Measurements from ENCODE around the gene SLC38A6. TPM values are rescaled to one million over a fixed set of nuclear protein-coding genes. Genes with fewer than 3 reads are reported as not detected.
A peak's percentile ranks its signal among the peaks of the same experiment; 100 is the strongest.

SLC38A6 gene
- polyA plus RNA-seq, 1 donor from 2014 or later = 3.5 TPM

DNA sequence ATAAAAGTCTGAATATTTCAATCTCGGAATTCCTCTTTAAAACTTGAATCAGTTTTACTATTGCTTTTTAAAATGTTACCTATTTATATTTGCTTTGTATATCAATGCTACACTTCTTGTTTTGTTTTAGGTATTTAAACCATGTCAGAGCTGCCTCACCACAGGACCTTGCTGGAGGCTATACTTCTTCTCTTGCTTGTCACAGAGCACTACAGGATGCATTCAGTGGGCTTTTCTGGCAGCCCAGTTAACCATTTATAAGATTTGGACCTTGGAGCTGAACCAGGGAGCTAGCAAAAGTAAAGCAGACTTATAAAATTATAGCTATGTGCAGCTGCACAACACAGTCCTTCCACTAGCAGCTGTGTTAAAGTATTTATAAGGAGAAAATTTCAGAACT lies 12.9 kb upstream of the SLC38A6 start:
- no peak overlapping the region for H3K4me3 Mint-ChIP-seq
- H3K27ac Mint-ChIP-seq = no peak overlapping the region
- peaks cover 5% of the 10 kb centered on the region for H3K36me3 Mint-ChIP-seq
- no peaks in the 10 kb centered on the region for H3K4me1 Mint-ChIP-seq
- H3K9me3 Mint-ChIP-seq = no peaks in the 10 kb centered on the region
- H3K27me3 Mint-ChIP-seq = no peaks in the 10 kb centered on the region

GRCh38 chr14:60968671-60969070 lies 12.4 kb upstream of the SLC38A6 start:
- Mint-ChIP-seq H3K9me3 (no peaks in the 10 kb centered on the region), H3K4me1 (no peaks in the 10 kb centered on the region), H3K27me3 (no peaks in the 10 kb centered on the region), H3K4me3 (no peak overlapping the region), H3K36me3 (peaks cover 7% of the 10 kb centered on the region), H3K27ac (no peak overlapping the region)

DNA sequence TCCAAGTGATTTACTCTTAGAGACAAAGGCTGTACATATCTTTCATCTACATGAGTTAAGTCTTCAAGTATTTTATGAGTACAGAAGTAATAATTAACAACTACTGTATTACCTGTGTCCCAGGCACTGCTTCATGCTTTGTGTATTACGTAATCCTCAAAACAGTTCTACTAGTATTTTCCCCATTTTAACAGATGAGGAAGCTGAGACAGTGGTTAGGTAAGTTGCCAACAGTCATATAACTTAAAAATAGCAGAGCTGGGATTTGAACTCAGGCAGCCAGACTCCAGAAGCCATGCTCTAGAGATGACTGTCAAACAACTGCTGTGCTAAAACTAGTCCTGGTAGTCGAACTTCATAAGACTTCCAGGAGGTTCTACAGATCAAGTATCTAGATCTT lies 10.9 kb upstream of the SLC38A6 start:
- Mint-ChIP-seq H3K36me3 (peaks cover 7% of the 10 kb centered on the region), H3K9me3 (no peaks in the 10 kb centered on the region), H3K27me3 (no peaks in the 10 kb centered on the region), H3K4me3 (no peak overlapping the region), H3K4me1 (peaks cover 0 to 3% (median 0%) of the 10 kb centered on the region in 3 donors), H3K27ac (peak overlapping the region in 1 of 3 donors; percentile 7)

DNA sequence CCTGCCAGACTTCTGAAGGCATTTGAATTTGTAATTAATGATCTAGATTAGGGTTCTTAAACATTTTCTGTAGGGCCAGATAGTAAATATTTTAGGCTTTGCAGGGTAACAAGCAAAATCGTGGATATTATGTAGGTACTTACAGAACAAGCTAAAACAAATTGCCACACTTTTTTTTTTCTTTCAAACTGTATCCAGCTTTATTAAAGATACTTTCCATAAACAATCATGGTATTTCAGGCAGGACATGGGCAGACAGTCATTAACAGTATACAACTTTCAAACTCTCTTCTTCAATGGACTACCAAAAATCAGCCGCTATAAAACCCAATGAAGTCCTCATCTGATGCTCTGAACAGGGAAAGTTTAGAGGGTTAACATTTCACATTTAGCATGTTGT lies 9.8 kb upstream of the SLC38A6 start:
- no peaks in the 10 kb centered on the region for H3K9me3 Mint-ChIP-seq
- H3K36me3 Mint-ChIP-seq = peaks cover 7% of the 10 kb centered on the region

DNA sequence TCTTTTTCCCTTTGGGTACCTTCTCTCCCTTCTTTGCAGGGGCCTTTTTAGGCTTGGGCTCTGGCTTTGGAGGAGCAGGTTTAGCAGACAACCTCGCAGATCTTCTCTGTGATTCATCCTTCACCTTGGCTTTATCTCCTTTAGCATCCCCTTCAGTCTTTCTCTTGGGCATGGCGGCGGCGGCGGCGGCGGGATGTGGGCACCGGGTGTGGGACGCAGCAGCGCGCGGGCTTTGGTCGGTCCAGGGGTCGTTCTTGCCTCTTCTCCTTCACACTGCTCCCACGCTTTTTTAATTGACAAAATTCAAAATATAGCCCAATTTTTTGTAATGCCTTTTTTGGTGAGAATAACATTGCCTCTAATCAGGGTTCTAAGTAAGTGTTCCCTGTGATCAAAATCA lies 8.8 kb upstream of the SLC38A6 start:
- H3K4me1 Mint-ChIP-seq = peaks cover 3 to 15% (median 7%) of the 10 kb centered on the region in 3 donors
- H3K36me3 Mint-ChIP-seq = peaks cover 7% of the 10 kb centered on the region
- no peak overlapping the region for H3K27ac Mint-ChIP-seq
- H3K9me3 Mint-ChIP-seq = no peaks in the 10 kb centered on the region
- H3K27me3 Mint-ChIP-seq = no peaks in the 10 kb centered on the region
- no peak overlapping the region for H3K4me3 Mint-ChIP-seq

More for the DNA sequence above, 9.8 kb upstream of the SLC38A6 start:
- no peak overlapping the region for H3K27ac Mint-ChIP-seq
- peaks cover 0 to 7% (median 3%) of the 10 kb centered on the region in 3 donors for H3K4me1 Mint-ChIP-seq
- H3K4me3 Mint-ChIP-seq = no peak overlapping the region
- H3K27me3 Mint-ChIP-seq = no peaks in the 10 kb centered on the region

DNA sequence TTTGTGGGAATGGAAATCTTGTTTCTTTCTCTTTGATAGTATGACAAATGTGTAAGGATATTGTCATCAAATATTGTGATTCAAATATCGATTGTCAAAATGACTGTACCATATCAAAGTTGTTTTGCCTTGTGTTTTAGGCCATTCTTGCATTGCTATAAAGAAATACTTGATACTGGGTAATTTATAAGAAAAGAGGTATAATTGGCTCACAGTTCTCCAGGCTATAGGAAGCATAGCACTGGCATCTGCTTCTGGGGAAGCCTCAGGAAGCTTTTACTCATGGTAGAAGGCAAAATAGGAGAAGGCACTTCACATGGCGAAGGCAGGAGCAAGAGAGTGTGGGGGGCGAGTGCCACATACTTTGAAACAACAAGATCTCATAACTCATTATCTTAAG lies 8.0 kb upstream of the SLC38A6 start:
- peak overlapping the region in 1 of 4 donors; percentile 52 for H3K4me3 Mint-ChIP-seq
- H3K27ac Mint-ChIP-seq = no peak overlapping the region
- peaks cover 3 to 18% (median 11%) of the 10 kb centered on the region in 3 donors for H3K4me1 Mint-ChIP-seq
- H3K9me3 Mint-ChIP-seq = no peaks in the 10 kb centered on the region
- peaks cover 7% of the 10 kb centered on the region for H3K36me3 Mint-ChIP-seq
- no peaks in the 10 kb centered on the region for H3K27me3 Mint-ChIP-seq

GRCh38 chr14:60974090-60974651 lies 6.9 kb upstream of the SLC38A6 start:
- Mint-ChIP-seq H3K36me3 (peaks cover 7% of the 10 kb centered on the region), H3K9me3 (no peaks in the 10 kb centered on the region), H3K4me3 (no peak overlapping the region), H3K27ac (no peak overlapping the region), H3K27me3 (no peaks in the 10 kb centered on the region), H3K4me1 (peaks cover 4 to 26% (median 16%) of the 10 kb centered on the region in 3 donors)

DNA sequence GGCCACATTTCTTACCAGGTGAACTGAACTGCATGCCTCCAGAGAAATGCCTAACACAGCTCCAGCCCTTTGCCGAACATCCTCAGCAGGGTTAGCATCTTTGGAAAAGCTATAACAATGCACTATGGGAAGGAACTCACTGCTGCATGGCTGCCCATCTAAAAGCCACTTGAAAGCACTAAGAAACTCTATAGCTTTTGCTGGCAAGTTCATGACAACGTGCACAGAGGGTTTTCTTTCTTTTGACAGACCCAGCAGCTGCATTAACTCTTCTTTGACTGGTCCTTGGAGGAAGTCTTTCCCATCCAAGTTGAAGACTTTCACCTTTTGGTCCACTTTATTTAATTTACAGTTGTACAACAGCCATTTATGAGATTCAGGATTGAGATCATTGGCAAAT lies 5.5 kb upstream of the SLC38A6 start:
- no peak overlapping the region for H3K4me3 Mint-ChIP-seq
- H3K27me3 Mint-ChIP-seq = no peaks in the 10 kb centered on the region
- H3K9me3 Mint-ChIP-seq = no peaks in the 10 kb centered on the region
- peaks cover 15 to 31% (median 20%) of the 10 kb centered on the region in 3 donors for H3K4me1 Mint-ChIP-seq
- H3K27ac Mint-ChIP-seq = no peak overlapping the region
- H3K36me3 Mint-ChIP-seq = peaks cover 7% of the 10 kb centered on the region

- Mint-ChIP-seq H3K9me3 (no peaks in the 10 kb centered on the region), H3K27me3 (no peaks in the 10 kb centered on the region), H3K36me3 (peaks cover 4% of the 10 kb centered on the region), H3K4me1 (peaks cover 15 to 31% (median 22%) of the 10 kb centered on the region in 3 donors), H3K27ac (peak overlapping the region in 1 of 3 donors; percentile 71), H3K4me3 (peak overlapping the region in 1 of 4 donors; percentile 46)
Measured at GRCh38 chr14:60977847-60978246, 3.2 kb upstream of the SLC38A6 start.

DNA sequence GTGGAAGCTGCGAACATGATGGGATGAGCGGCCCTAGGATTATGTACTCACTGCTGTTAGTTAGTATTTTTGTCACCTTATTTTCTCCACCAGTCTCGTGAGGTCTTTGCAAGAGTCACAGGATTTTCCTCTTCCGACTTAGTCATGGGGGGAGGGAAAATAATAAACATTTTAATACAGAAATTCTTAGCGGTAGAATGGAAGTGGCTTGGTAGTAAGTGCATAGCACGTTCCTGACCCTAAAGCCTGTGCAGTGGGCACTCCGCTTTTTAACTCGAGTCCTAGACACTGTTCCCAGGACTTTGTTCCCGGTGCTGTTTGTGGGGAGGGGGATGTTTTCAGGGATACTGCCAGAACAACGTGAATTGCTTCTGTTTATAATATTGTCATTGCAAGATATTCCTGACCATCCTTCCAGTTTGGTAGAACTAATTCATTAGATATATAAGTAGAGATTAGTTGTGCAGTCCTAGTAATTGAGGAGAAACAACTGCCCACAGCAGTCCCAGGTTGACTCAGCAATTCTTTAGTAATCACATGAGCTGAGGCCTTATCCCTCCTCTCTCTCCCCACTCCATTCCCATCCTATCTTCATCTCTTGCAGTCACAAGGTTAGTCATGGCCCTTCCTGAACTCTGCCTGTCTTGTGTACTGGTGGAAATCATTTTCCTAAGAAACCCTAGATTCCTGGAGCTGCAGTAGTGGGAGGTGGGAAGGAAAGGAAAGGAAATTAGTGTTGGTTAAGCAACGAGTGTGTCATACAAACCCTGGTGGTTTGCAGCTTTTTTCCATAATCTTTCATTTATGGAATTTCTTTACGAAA lies 799 bp downstream of the SLC38A6 start:
- Mint-ChIP-seq H3K4me1 (peaks cover 14 to 19% (median 18%) of the 10 kb centered on the region in 3 donors), H3K9me3 (no peaks in the 10 kb centered on the region), H3K4me3 (no peak overlapping the region), H3K36me3 (no peaks in the 10 kb centered on the region), H3K27ac (no peak overlapping the region), H3K27me3 (no peaks in the 10 kb centered on the region)

GRCh38 chr14:60984196-60984595 lies 3.2 kb downstream of the SLC38A6 start:
- H3K27me3 Mint-ChIP-seq = no peaks in the 10 kb centered on the region
- H3K36me3 Mint-ChIP-seq = no peaks in the 10 kb centered on the region
- H3K9me3 Mint-ChIP-seq = no peaks in the 10 kb centered on the region
- H3K4me1 Mint-ChIP-seq = peaks cover 4 to 11% (median 8%) of the 10 kb centered on the region in 3 donors
- H3K27ac Mint-ChIP-seq = no peak overlapping the region
- no peak overlapping the region for H3K4me3 Mint-ChIP-seq

GRCh38 chr14:60986500-60986899 lies 5.5 kb downstream of the SLC38A6 start:
- no peaks in the 10 kb centered on the region for H3K27me3 Mint-ChIP-seq
- peaks cover 6% of the 10 kb centered on the region for H3K36me3 Mint-ChIP-seq
- peaks cover 0 to 3% (median 0%) of the 10 kb centered on the region in 3 donors for H3K4me1 Mint-ChIP-seq
- peak overlapping the region in 1 of 3 donors; percentile 39 for H3K27ac Mint-ChIP-seq
- no peak overlapping the region for H3K4me3 Mint-ChIP-seq
- no peaks in the 10 kb centered on the region for H3K9me3 Mint-ChIP-seq

DNA sequence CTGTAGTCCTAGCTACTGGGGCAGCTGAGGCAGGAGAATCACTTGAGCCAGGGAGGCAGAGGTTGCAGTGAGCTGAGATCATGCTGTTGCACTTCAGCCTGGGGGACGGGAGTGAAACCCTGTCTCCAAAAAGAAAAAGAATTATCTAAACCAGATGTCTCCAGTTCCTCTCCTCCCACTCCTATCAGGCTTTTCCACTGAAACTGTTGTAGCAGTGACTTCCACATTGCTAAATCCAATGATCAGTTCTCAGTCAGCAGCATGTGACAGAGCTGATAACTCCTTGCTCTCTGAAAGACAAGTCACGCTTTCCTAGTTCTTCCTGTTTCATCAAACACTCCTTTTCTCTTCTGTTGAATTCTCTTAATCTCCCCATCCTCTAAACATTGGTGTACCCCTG lies 8.6 kb downstream of the SLC38A6 start:
- Mint-ChIP-seq H3K4me1 (no peaks in the 10 kb centered on the region), H3K9me3 (no peaks in the 10 kb centered on the region), H3K27me3 (no peaks in the 10 kb centered on the region), H3K4me3 (no peak overlapping the region), H3K27ac (no peak overlapping the region), H3K36me3 (peaks cover 6% of the 10 kb centered on the region)

GRCh38 chr14:60998617-60999016 lies 17.6 kb downstream of the SLC38A6 start:
- Mint-ChIP-seq H3K27me3 (no peaks in the 10 kb centered on the region), H3K27ac (no peak overlapping the region), H3K4me1 (peaks cover 0 to 2% (median 2%) of the 10 kb centered on the region in 3 donors), H3K4me3 (no peak overlapping the region), H3K9me3 (peaks cover 0 to 2% (median 0%) of the 10 kb centered on the region in 3 donors), H3K36me3 (peaks cover 20% of the 10 kb centered on the region)

DNA sequence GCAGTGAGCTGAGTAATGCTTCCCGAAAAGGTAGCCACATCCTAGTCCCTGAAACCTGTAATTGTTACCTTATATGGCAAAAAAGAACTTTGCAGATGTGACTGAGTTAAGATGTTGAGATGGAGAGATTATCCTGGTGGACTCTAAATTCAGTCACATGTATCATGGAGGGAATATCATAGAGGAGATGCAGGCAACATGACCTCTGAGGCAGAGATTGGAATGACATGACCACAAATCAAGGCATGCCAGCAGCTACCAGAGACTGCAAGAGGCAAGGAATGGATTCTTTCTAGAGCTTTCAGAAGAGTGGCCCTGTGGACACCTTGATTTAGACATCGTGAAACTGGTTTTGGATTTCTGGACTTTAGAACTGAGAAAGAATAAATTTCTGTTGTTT lies 18.5 kb downstream of the SLC38A6 start:
- Mint-ChIP-seq H3K27ac (no peak overlapping the region), H3K36me3 (peaks cover 24% of the 10 kb centered on the region), H3K4me1 (peaks cover 0 to 2% (median 2%) of the 10 kb centered on the region in 3 donors), H3K27me3 (no peaks in the 10 kb centered on the region), H3K9me3 (peaks cover 0 to 2% (median 0%) of the 10 kb centered on the region in 3 donors), H3K4me3 (no peak overlapping the region)

DNA sequence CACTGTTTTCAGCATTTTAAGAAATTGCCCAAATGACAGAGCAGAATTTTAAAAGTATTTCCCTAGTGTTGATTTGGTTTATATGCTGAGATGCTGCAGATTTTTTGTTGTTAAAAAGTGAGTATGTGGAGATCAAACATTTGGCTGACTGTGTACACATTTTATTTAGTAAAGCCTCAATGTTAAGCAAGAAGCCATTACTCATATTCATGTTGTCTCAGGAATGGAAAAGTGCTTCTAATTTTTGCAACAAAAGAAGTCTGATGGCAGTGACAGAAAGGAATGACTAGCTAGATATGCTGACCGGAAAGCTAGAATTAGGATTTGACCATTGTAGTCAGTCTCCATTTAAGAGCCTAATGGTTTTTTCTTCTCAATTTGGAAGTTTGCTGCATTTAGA lies 22.5 kb downstream of the SLC38A6 start:
- H3K27me3 Mint-ChIP-seq = no peaks in the 10 kb centered on the region
- no peak overlapping the region for H3K4me3 Mint-ChIP-seq
- no peak overlapping the region for H3K27ac Mint-ChIP-seq
- H3K9me3 Mint-ChIP-seq = peaks cover 0 to 2% (median 0%) of the 10 kb centered on the region in 3 donors
- H3K36me3 Mint-ChIP-seq = peaks cover 12% of the 10 kb centered on the region
- H3K4me1 Mint-ChIP-seq = no peaks in the 10 kb centered on the region

Data from IgD-negative memory B cell (primary cell).